Endothelial cell (in vitro differentiated cells): Measurements from ENCODE around the gene TMEM185B. TPM values are rescaled to one million over a fixed set of nuclear protein-coding genes. Genes with fewer than 3 reads are reported as not detected.
A peak's percentile ranks its signal among the peaks of the same experiment; 100 is the strongest.

ENCODE experiments used
- DNase-seq: peaks from one replicate; pipeline ENCODE4 v3.0.0; 2021; ENCODE audit warnings: low spot score
- H3K27ac Mint-ChIP-seq: one replicate; pipeline ENCODE4 v1.8.0; 2021; ENCODE audit warnings: mixed read lengths, inconsistent platforms; ENCODE audit not compliant: unreplicated experiment
- H3K27me3 Mint-ChIP-seq: one replicate; pipeline ENCODE4 v1.8.0; 2021; ENCODE audit warnings: mild to moderate bottlenecking, moderate library complexity, mixed read lengths, inconsistent platforms; ENCODE audit not compliant: unreplicated experiment
- H3K36me3 Mint-ChIP-seq: one replicate; pipeline ENCODE4 v1.8.0; 2021; ENCODE audit warnings: mild to moderate bottlenecking, low read depth, mixed read lengths, inconsistent platforms; ENCODE audit not compliant: unreplicated experiment
- H3K4me1 Mint-ChIP-seq: one replicate; pipeline ENCODE4 v1.8.0; 2021; ENCODE audit warnings: mild to moderate bottlenecking, mixed read lengths, inconsistent platforms; ENCODE audit not compliant: unreplicated experiment
- H3K4me3 Mint-ChIP-seq: one replicate; pipeline ENCODE4 v1.8.0; 2021; ENCODE audit warnings: mild to moderate bottlenecking, mixed read lengths, inconsistent platforms; ENCODE audit not compliant: unreplicated experiment
- H3K9me3 Mint-ChIP-seq: one replicate; pipeline ENCODE4 v1.8.0; 2021; ENCODE audit warnings: mixed read lengths, inconsistent platforms; ENCODE audit not compliant: unreplicated experiment
- CTCF ChIP-seq: fragments of 200-600 bp; sonication (generic); IDR thresholded peaks from one replicate; pipeline ENCODE4 v1.5.0; 2021; ENCODE audit warnings: antibody characterized with exemption; ENCODE audit not compliant: unreplicated experiment
- total RNA-seq: library from RNA; stranded (reverse); fragmentation: NEBNext Ultra II Directional; extraction: Animal tissue kit (Norgen Biotek cat#: 25700); gene quantifications from one replicate; pipeline ENCODE4 v1.2.1, GENCODE V29; 2021; ENCODE audit not compliant: unreplicated experiment

The TMEM185B gene
- total RNA-seq, 1 donor from 2014 or later: 38.4 TPM

- TF ChIP-seq CTCF: no peak
- H3K9me3 Mint-ChIP-seq: no peaks in the 10 kb centered on the region
- no peak overlapping the region for H3K27ac Mint-ChIP-seq
- H3K36me3 Mint-ChIP-seq: no peaks in the 10 kb centered on the region
- peaks cover 7% of the 10 kb centered on the region for H3K27me3 Mint-ChIP-seq
- no peak overlapping the region for H3K4me3 Mint-ChIP-seq
- H3K4me1 Mint-ChIP-seq: peaks cover 16% of the 10 kb centered on the region
- no peak for DNase-seq
These were observed 13.6 kb downstream of the TMEM185B start for GRCh38 chr2:120209427-120210269.

GRCh38 chr2:120208381-120209353 lies 14.5 kb downstream of the TMEM185B start:
- H3K27me3 Mint-ChIP-seq: peaks cover 7% of the 10 kb centered on the region
- H3K4me1 Mint-ChIP-seq: peaks cover 18% of the 10 kb centered on the region
- DNase-seq: no peak
- no peaks in the 10 kb centered on the region for H3K36me3 Mint-ChIP-seq
- no peak overlapping the region for H3K27ac Mint-ChIP-seq
- no peak overlapping the region for H3K4me3 Mint-ChIP-seq
- no peak for TF ChIP-seq CTCF
- no peaks in the 10 kb centered on the region for H3K9me3 Mint-ChIP-seq

GRCh38 chr2:120206022-120206581 lies 17.1 kb downstream of the TMEM185B start:
- Mint-ChIP-seq H3K4me3 (no peak overlapping the region), H3K36me3 (no peaks in the 10 kb centered on the region), H3K27ac (no peak overlapping the region), H3K27me3 (peaks cover 11% of the 10 kb centered on the region), H3K9me3 (no peaks in the 10 kb centered on the region), H3K4me1 (peaks cover 24% of the 10 kb centered on the region)
- peak; percentile 63 for TF ChIP-seq CTCF
- DNase-seq: peak; percentile 78

GRCh38 chr2:120204945-120205670 lies 18.1 kb downstream of the TMEM185B start:
- H3K36me3 Mint-ChIP-seq: no peaks in the 10 kb centered on the region

More at GRCh38 chr2:120204945-120205670, 18.1 kb downstream of the TMEM185B start:
- no peak for DNase-seq
- Mint-ChIP-seq H3K4me3 (no peak overlapping the region), H3K27ac (no peak overlapping the region), H3K9me3 (no peaks in the 10 kb centered on the region), H3K27me3 (peaks cover 11% of the 10 kb centered on the region), H3K4me1 (peaks cover 21% of the 10 kb centered on the region)
- no peak for TF ChIP-seq CTCF
